ENCODE results near the gene ZNF398. TPM values are rescaled to one million over a fixed set of nuclear protein-coding genes. Genes with fewer than 3 reads are reported as not detected.

The ZNF398 gene
- total and polyA plus RNA-seq, 3 donors from 2014 or later, result 25.3 to 35.3 (median 29.4) TPM

DNA sequence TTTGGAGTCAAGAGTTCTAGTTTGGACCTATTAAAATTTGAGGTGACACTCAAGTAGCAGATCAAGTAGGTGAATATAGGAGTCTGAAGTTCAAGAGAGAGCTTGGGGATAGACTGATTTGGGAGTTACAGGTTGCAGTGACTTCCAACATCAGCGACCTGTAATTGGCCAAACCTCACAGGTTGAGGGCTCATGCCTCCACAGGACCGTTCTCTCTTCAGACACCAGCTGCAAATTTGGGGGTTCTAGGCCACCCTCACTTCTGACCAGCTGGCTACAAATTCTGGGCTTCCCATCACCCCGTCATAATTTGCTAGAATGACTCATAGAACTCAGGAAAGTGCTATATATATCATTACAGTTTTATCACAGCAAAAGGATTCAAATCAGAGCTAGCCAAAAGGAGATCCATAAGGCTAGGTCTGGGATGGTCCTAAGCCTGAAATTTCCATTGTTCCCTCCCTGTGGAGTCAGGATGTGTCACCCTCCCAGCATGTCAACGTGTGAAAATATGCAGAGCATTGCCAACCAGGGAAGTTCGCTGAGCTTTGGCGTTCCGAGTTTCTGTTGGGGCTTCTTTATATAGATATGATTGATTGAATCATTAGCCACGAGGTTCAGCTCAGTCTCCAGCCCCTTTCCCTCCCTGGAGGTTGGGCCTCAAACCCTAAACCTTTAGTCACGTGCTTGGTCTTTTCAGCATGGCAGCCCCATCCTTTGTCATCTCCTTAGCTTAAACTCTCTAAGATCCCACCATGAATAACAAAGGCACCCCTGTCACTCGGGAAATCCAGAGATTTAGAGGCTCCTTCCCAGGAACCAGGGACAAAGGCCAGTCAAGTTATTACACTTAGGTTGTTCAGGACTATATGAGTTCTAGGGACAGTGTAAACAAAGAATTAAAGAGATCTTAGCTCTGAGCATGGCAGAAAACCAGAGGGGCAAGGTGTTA, 71.5 kb downstream of the ZNF398 start:
- H3K4me1 ChIP-seq, result no peaks in the 10 kb centered on the region
- DNase-seq, result no peak
- H3K4me3 ChIP-seq, result no peak overlapping the region
- WGBS, 2 donors, result 86 to 95% methylated on average over 10 of the region's 10 CpGs
- H3K9me3 ChIP-seq, result no peaks in the 10 kb centered on the region
- TF ChIP-seq POLR2A (IDR thresholded peaks at IDR 0.05) (no peak), CTCF (IDR thresholded peaks at IDR 0.05) (no peak)
- intact Hi-C loops (cut with DNase I; ENCODE audit: low total_unique reads), result no loop called here
- no peaks in the 10 kb centered on the region for H3K27me3 ChIP-seq
- no peak overlapping the region for H3K27ac ChIP-seq
- H3K36me3 ChIP-seq (ENCODE audit: low read depth, missing control alignments), result no peaks in the 10 kb centered on the region

DNA sequence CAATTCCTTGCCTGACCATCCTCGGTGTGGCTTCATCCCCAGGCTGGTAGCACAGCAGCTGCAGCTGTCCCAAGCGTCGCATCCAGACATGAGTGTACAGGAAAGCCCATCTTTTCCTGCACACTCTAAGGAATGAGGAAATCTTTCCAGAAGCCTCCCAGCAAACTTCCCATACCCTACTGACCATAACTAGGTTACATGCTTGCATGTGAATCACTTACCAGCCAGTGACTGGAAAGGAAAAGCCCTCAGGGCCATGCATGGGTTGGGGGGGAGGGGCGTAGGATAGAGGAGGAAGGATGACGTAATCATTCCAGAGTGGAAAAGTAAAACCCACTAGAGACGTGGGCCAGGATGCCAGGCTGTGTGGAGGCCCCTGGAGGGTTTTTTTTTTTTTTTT, 73.3 kb downstream of the ZNF398 start:
- no peaks in the 10 kb centered on the region for H3K4me1 ChIP-seq
- H3K27me3 ChIP-seq, result no peaks in the 10 kb centered on the region
- H3K4me3 ChIP-seq, result no peak overlapping the region
- intact Hi-C loops (cut with DNase I; ENCODE audit: low total_unique reads), result no loop called here
- no peak overlapping the region for H3K27ac ChIP-seq
- 84 to 85% methylated on average over 6 of the region's 6 CpGs for WGBS, 2 donors
- TF ChIP-seq CTCF (IDR thresholded peaks at IDR 0.05) (no peak), POLR2A (IDR thresholded peaks at IDR 0.05) (no peak)
- DNase-seq, result no peak
- H3K36me3 ChIP-seq (ENCODE audit: low read depth, missing control alignments), result no peaks in the 10 kb centered on the region
- no peaks in the 10 kb centered on the region for H3K9me3 ChIP-seq

DNA sequence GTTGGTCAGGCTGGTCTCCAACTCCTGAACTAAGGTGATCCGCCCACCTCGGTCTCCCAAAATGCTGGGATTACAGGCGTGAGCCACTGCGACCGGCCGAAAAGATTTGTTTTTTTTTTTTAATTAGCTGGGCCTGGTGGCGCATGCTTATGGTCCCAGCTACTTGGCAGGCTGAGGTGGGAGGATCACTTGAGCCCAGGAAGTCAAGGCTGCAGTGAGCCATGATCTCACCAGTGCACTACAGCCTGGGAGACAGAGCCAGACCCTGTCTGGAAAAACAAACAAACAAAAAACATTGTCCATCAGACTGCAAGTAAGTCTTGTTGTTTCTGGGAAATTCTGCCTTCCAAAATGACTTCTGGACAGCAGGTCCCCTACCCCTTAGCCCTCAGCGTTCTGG, 75.9 kb downstream of the ZNF398 start:
- intact Hi-C loops (cut with DNase I; ENCODE audit: low total_unique reads), result no loop called here

GRCh38 chr7:149223761-149224160, 76.5 kb downstream of the ZNF398 start:
- DNase-seq, result no peak
- Histone ChIP-seq H3K4me1 (no peaks in the 10 kb centered on the region), H3K27ac (no peak overlapping the region), H3K4me3 (no peak overlapping the region), H3K27me3 (no peaks in the 10 kb centered on the region), H3K9me3 (no peaks in the 10 kb centered on the region), H3K36me3 (ENCODE audit: low read depth, missing control alignments) (no peaks in the 10 kb centered on the region)
- 79% methylated on average over 14 of the region's 39 CpGs; no CpG with 5 or more reads in 1 of the 2 donors for WGBS, 2 donors
- intact Hi-C loops (cut with DNase I; ENCODE audit: low total_unique reads), result no loop called here
- TF ChIP-seq CTCF (IDR thresholded peaks at IDR 0.05) (no peak), POLR2A (IDR thresholded peaks at IDR 0.05) (no peak)

More for the DNA sequence above, 75.9 kb downstream of the ZNF398 start:
- Histone ChIP-seq H3K36me3 (ENCODE audit: low read depth, missing control alignments) (no peaks in the 10 kb centered on the region), H3K27me3 (no peaks in the 10 kb centered on the region), H3K4me3 (no peak overlapping the region), H3K9me3 (no peaks in the 10 kb centered on the region), H3K27ac (no peak overlapping the region), H3K4me1 (no peaks in the 10 kb centered on the region)
- TF ChIP-seq POLR2A (IDR thresholded peaks at IDR 0.05) (no peak), CTCF (IDR thresholded peaks at IDR 0.05) (no peak)
- 46 to 67% methylated on average over 8 of the region's 8 CpGs for WGBS, 2 donors
- DNase-seq, result no peak
